Measurements from ENCODE around the gene PALMD.
A peak's percentile ranks its signal among the peaks of the same experiment; 100 is the strongest.

The PALMD gene

DNA sequence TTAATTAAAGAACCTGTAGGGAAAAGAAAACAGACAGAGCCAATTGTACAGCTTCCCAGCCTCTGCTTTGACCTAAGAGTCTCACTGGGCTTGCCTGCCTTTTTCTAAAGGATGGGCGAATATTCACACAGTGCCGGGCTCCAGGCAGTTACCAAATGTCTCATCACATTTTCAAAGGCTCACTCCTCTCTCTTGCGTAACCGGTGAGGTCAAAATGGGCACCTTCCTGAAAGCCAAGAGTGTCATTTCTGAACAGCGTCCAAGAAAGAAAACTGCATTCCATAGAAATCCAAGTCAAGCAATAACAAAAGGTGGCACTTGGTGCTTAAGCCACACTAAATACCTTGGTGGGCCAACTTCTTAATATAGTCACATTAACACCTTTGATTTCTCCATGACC, 710 bp upstream of the PALMD start:
- H3K27ac ChIP-seq, result peak overlapping the region; percentile 96
- CTCF ChIA-PET, result no interaction called here
- peak; percentile 65 for DNase-seq (ENCODE audit: low spot score)
- POLR2A ChIA-PET (ENCODE audit: low non-redundant PET), result no interaction called here
- TF ChIP-seq, protein P1, sequence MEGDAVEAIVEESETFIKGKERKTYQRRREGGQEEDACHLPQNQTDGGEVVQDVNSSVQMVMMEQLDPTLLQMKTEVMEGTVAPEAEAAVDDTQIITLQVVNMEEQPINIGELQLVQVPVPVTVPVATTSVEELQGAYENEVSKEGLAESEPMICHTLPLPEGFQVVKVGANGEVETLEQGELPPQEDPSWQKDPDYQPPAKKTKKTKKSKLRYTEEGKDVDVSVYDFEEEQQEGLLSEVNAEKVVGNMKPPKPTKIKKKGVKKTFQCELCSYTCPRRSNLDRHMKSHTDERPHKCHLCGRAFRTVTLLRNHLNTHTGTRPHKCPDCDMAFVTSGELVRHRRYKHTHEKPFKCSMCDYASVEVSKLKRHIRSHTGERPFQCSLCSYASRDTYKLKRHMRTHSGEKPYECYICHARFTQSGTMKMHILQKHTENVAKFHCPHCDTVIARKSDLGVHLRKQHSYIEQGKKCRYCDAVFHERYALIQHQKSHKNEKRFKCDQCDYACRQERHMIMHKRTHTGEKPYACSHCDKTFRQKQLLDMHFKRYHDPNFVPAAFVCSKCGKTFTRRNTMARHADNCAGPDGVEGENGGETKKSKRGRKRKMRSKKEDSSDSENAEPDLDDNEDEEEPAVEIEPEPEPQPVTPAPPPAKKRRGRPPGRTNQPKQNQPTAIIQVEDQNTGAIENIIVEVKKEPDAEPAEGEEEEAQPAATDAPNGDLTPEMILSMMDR (conservative IDR thresholded peaks at IDR 0.05; ENCODE audit: low read depth), result no peak

DNA sequence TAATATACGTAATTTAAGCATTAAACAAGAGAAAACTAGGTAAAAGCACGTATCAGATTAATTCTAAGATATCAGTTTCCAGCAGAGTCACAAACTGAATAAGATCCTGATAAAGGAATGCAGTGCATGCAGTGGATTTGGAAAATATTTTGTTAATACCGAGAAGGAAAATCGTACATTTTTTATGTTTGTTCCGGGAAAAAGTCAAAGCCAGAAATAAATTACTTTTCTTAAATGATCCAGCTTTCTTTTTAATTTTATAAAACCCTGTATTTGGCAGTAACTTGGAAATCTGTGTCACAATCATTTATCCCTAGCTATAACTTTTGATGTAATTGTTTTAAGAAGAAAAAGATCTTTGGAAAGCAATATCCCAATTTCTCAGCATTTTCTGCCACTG, 955 bp downstream of the PALMD start:
- no peak overlapping the region for H3K27ac ChIP-seq
- TF ChIP-seq, protein P1 (conservative IDR thresholded peaks at IDR 0.05; ENCODE audit: low read depth), result no peak
- POLR2A ChIA-PET (ENCODE audit: low non-redundant PET), result no interaction called here
- DNase-seq (ENCODE audit: low spot score), result no peak
- CTCF ChIA-PET, result interaction anchor here (1.0 to 1.3 kb wide), 2 partner anchors 14 to 325 kb away, joined by 3 to 4 read pairs; no protein-coding TSS in a partner anchor

DNA sequence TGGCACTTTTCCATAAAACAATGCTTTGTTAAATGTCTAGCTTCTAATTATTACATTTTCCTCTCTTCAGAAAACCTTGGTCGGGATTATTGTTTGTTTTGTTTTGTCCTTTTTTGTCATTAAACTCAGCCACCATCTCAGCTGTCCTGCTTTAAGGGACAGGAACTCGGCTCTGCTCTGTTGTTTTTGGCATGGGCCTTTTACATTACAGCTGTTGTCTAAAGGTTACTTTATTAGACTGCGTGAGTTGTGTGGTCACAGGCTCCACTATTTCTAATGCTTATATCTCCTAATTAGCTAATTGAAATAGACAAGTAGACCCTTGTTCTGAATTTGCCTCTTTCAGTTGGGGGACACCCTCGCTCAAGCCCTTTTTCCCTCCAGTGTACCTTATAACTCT, 1.6 kb downstream of the PALMD start:
- CTCF ChIA-PET, result interaction anchor here (0.6 to 1.3 kb wide), 2 partner anchors 14 to 708 kb away, joined by 3 to 4 read pairs; no protein-coding TSS in a partner anchor
- H3K27ac ChIP-seq, result no peak overlapping the region
- POLR2A ChIA-PET (ENCODE audit: low non-redundant PET), result no interaction called here
- TF ChIP-seq, protein P1 (conservative IDR thresholded peaks at IDR 0.05; ENCODE audit: low read depth), result no peak
- no peak for DNase-seq (ENCODE audit: low spot score)

- CTCF ChIA-PET, result interaction anchor here (1.3 kb wide), 1 partner anchor 13 kb away, joined by 4 read pairs; no protein-coding TSS in a partner anchor
- POLR2A ChIA-PET (ENCODE audit: low non-redundant PET), result no interaction called here
- TF ChIP-seq, protein P1 (conservative IDR thresholded peaks at IDR 0.05; ENCODE audit: low read depth), result peak; percentile 33; the same call in 1 of the 2 replicates
These were observed 2.2 kb downstream of the PALMD start for GRCh38 chr1:99648107-99648506.

DNA sequence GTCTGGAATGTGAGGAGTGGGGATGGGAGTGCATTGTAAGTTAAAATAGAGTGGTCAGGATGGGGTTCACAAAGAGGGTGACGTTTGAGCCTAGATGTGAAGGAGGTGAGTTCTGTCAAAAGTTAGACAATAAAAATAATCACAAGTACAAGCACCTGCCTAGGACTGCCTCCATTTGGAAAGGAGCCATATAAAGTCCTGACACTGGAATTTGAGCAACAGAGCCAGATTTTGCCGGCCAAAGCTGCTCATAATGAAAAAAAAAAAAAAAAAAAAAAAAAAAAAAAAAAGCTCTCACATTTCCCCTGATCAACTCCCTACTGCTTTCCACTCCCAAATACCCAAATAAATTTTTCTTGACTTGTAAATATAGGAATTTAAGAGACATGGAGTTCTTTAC, 4.1 kb downstream of the PALMD start:
- POLR2A ChIA-PET (ENCODE audit: low non-redundant PET), result interaction anchor here (0.6 kb wide), 1 partner anchor 114 kb away, joined by 3 read pairs; no protein-coding TSS in a partner anchor
- CTCF ChIA-PET, result no interaction called here
- TF ChIP-seq, protein P1 (conservative IDR thresholded peaks at IDR 0.05; ENCODE audit: low read depth), result no peak
- no peak overlapping the region for H3K27ac ChIP-seq
- DNase-seq (ENCODE audit: low spot score), result no peak

More at GRCh38 chr1:99648107-99648506, 2.2 kb downstream of the PALMD start:
- no peak for DNase-seq (ENCODE audit: low spot score)
- peak overlapping the region; percentile 62 for H3K27ac ChIP-seq

DNA sequence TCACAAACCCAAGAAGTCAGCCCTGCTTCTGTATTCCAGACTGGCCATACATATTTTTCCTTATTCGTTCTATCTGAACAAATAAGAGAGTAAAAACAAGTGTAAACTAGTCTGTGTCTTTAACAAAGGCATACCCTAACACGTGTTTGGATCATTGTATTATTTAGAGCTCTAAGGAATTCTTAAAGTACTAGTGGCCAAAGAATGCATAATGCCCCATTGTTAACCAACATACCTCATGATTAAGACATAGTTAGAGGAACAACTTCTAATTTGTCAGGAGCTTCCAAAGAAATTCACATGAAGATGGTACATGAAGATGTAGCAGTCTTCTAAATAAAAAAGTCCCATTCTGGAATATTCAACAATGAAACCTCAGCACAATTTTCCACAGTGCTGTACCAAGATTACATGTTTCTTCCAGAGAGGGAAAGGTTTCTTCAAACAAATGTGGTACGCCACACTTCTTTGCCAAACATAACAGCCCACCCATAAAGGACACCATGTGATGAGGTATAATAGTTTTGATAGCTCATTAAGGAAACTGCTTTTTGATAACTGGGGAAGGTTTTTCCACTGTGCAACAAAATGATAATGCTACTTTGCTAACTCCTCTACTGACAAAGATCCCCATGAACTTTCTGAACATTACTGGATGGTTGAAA, 5.0 kb downstream of the PALMD start:
- POLR2A ChIA-PET (ENCODE audit: low non-redundant PET), result no interaction called here
- no peak overlapping the region for H3K27ac ChIP-seq
- TF ChIP-seq, protein P1 (conservative IDR thresholded peaks at IDR 0.05; ENCODE audit: low read depth), result no peak
- DNase-seq (ENCODE audit: low spot score), result no peak
- CTCF ChIA-PET, result no interaction called here
